ENCODE data around the gene PTPN7.
A peak's percentile ranks its signal among the peaks of the same experiment; 100 is the strongest.
"Not testable (repeated sequence)": the region's sequence is repeated elsewhere in the genome, so short reads cannot be mapped to it uniquely, and the experiment has no call there.

The PTPN7 gene

DNA sequence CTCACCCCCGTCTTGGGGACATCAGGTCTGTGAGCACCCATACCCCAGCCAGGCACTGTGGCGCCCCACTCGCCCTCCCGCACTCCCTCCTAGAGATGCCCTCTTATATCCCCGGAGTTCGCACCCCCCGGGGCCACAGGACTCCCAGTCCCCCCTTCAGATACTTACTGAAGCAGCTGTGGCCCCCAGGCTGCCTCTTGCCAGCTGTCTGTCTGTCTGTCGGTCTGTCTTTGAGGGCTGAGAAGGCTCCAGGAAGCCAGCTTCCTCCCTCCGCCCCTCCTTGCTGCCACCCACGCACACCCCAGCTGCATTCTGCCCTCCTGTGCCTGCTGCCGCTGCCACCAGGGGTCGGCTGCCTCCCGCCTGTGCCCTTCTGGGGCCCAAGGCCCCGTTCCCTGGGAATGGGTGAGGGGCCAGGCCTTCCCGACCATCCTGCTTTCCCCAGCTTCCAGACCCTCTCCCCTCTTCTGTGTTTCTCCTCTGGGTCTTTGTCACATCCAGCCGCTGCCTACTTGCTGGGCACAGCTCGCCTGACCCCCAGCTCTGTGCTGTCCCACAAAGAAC lies at the start of gene PTPN7:
PTPN7 (minus strand) TSS at position 226 of the 564 bp plus-strand sequence. CDS start 1,200 bp downstream, outside the sequence.
- no peak for DNase-seq

- DNase-seq: no peak
Observed at GRCh38 chr1:202208351-202208857, 48.0 kb upstream of the PTPN7 start.

DNA sequence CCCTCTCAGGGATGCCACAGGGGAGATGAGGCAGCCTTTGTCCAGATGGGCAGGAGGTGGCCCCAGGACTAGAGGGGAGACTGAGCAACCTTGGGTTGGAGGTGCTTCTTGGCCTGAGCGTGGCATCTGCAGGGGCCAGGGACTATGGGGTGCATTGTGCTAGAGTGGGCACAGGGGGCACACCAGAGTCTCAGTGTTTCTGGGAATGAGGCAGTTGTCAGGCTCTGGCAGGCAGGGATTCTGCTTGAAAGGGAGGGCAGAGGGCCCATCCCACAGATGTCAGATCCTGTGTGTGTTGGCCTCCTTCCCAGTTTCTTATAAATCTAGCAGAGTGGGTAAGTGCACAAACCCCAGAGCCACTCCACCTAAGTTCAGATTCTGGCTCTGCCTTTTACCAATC lies 46.9 kb upstream of the PTPN7 start:
- peak in 1 of 2 experiments; percentile 9 for DNase-seq

DNA sequence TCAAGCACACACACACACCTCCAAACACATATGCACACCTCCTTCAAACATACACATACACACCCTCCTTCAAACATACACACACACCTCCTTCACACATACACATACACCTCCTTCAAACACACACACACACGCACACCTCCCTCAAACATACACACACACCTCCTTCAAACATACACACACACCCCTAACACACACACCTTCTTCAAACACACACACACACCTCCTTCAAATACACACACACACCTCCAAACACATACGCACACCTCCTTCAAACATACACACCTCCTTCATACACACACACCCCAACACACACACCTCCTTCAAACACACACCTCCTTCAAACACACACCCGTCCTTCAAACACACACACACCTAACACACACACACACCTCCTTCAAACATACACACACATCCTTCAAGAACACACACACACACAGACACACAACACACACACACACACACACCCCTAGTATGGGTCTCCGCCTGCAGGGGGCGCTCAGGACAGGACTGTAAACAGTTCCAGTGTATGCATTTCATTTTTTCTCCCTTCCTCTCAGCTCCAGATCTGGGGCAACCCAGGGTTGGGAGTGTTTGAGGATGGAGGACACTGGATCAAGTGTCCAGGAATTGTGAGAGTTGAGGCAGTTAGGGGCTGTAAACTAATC lies 45.3 kb upstream of the PTPN7 start:
- DNase-seq: no peak

- DNase-seq: no peak
Observed at GRCh38 chr1:202204065-202204464, 43.7 kb upstream of the PTPN7 start.

DNA sequence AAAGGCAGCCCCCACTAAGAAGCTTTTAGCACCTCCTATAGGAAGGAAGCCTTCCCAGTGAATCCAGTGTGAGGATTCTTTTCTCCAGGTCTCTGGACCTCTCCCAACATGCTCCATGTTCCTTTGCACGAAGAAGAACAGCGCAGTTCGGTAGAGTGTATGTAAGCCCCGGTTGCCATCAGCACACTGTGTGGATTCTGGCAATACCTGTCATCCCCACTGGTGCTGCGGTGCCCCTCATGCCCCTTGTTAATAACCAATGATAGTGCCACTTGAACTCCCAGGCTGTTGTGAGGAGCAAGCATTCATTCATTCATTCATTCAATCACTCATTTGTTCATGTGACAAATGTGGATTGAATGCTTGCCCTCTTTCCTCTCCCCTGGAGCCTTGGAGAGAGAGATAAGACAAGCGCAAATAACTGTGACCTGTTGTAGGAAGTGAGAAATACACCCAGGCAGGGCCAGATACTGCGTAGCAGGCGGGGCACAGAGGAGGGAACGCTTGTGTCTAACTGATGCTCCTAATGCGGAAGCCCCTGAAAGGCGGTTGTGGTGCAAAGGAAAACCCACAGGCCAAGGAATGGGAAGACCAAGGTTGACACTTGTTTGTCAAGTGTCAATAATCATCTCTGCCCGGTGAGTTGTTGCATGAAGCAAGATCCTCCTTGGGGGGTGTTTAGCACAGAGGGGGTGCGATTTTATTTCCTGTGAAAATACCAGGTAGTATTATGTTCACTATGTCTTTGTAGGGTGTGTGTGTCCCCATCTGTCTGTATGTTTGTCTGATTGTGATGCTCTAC lies 43.0 kb upstream of the PTPN7 start:
- no peak for DNase-seq

- DNase-seq: no peak
Observed at GRCh38 chr1:202202500-202203168, 42.2 kb upstream of the PTPN7 start.

- no peak for DNase-seq
Observed at GRCh38 chr1:202201971-202202370, 41.6 kb upstream of the PTPN7 start.

- no peak for DNase-seq
Observed at GRCh38 chr1:202201266-202201665, 40.9 kb upstream of the PTPN7 start.

DNA sequence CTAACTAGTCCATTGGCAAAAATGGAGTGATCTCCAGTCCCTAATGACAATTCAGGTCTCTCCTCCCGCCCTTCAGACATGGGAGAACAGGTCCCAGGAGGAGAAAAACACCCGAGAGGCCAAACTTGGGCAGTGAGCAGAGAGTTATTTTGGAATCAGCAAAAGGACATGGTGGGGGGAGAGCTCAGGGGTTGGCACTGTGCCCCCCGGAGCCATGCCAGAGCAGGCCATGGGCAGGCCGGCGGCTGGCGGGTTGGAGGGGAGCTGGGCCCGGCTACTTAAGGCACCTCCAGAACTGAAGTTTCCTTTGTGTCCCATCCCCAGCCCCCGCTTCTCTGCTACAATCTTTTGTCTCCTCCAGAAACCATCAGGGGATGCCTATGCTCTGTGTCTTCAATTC lies 40.3 kb upstream of the PTPN7 start:
- DNase-seq: no peak

DNA sequence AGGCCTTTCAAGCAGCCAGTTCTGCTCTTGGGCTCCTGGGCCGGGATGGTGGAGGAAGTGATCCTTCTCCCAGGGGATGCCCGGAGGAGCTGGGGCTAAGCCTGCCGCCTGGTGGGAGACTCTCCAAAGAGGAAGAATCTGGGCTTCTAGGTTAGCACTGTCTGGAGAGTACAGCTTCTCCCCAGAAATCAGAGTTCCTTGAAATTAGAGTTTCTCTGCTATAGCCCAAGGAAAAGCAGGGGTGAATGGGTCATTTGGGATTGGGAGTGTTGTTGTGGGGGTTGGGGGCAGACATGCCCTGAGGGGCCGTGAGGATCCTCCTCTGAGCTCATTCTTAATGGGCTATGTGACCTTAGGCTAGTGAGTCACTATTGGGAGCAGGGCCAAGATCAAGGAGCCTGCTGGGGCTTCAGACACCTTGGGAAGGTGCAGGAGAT lies 39.7 kb upstream of the PTPN7 start:
- DNase-seq: no peak

DNA sequence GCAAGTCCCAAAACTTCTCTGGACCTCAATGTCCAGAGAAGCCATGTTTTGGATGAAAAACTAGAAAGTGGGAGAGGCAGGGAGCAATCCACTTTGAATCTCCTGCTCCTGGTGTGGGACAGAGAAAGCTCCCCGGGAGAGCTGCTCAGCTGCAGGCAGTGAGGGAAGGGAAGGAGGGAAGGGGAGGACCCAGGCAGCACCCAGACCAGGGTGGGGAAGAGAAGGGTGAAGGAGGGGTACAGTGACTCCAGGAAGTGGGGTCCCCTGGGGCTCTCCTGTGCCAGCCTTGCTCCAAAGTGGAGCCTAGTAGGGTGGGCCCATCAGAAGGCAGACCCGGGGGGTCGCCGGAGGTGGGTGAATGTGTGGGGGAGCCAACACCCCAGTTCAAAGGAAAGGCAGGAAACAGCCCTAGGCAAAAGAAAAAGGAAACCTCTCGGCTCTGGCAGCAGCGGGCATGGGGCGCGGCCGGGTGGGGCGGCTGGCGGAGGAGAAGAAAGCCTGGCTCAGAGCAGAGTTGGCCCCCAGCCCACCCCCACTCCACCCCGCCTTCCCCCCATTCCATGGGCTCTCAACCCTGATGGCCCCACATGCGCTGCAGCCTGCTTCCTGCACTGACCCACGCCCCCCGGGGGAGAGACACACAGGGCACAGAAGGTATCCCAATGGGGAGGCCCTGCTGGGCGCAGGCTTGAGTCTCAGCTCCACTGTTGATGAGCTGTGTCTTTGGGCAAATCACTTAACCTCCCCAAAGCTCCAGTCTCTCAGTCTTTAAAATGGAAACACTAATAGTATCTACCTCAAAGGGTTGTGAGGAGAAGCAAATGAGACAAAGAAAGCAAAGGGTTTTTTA lies 38.9 kb upstream of the PTPN7 start:
- no peak for DNase-seq

DNA sequence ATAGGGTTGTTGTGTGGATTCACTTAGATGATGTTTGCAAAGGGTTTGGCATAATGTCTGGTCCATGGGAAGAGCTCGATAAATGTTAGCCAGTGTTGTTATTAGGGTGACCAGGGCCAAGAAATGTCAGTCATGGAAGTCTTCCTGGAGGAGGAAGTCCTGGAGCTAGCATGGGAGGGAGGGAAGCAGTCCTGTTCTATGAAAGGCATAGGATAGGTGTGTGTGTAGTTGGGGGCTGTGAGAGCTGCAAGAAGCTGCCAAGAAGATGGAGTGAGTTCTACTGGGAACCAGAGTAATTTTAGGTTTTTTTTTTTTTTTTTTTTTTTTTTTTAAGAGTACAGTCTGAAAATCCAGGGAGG lies 37.9 kb upstream of the PTPN7 start:
- no peak for DNase-seq

DNA sequence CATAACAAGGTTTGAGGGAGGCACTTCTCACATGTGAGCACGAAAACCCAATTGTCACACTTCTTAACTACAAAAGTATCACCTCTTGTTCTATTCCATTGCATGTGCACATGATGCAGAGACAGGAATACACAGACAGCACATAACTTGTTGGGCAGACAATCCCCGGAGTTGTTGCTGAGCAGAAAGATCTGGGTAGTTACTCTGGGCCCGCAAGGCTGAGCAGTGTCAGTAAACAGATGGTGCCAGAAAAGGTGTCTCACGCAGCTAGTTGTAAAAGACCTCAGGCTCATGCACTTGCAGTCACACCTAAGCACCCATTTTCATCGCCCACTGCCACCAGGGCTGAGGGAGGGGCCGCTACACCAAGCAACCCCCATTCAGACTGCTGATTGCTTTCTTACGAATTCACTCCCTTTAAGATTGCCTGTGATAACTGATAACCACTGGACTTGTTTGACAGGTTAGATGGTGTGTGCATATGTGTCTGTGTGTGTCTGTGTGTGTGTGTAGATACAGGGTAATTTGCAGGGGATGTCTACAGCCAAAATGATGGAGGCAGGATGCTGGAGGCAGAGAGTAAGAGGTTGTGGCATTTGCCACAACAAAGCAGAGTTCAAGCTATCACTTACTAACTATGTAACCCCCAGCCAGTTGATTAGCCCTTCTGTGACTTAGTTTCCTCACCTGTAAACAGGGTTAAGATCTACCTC lies 37.4 kb upstream of the PTPN7 start:
- no peak for DNase-seq

DNA sequence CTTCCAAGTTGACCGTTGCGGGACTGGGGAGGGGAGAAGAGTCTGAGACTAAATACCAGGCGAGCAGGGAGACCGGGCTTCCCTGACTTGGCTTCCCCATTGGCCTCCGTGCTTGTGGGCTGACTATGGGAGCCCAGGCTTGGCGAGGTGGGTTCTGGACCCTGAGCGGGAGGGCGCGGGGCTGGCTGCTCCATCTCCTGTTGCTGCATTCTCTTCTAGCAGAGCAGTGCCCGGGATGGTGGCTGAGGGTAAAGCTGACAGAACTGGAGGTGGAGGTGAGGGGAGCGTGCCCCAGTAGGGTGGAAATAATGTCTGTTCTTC lies 33.9 kb upstream of the PTPN7 start:
- DNase-seq: no peak

- DNase-seq: no peak
Observed at GRCh38 chr1:202193614-202194327, 33.4 kb upstream of the PTPN7 start, which contains the start of gene LGR6. Gene LGR6 (plus strand): TSS chr1:202193799. CDS start chr1:202193990, 191 bp downstream.

GRCh38 chr1:202192770-202193613 lies 32.6 kb upstream of the PTPN7 start:
- DNase-seq: peak; percentile 56 to 58

GRCh38 chr1:202191391-202191790 lies 31.0 kb upstream of the PTPN7 start:
- not testable (repeated sequence) for DNase-seq

- DNase-seq: no peak
Observed at GRCh38 chr1:202189918-202190715, 29.7 kb upstream of the PTPN7 start.
